Aorta (tissue), 5 donors: ENCODE measurements around the gene AHRR. TPM values are rescaled to one million over a fixed set of nuclear protein-coding genes. Genes with fewer than 3 reads are reported as not detected.

ENCODE experiments used
- ATAC-seq: fragments of 200-7000 bp; cut with Tn5 transposase; one replicate; pipeline ENCODE4 v1.9.1; 2022; ENCODE audit warnings: moderate library complexity; ENCODE audit not compliant: low FRiP score
- DNase-seq, 2 donors: peaks; one replicate each; pipeline ENCODE4 v3.0.0-alpha.2; 2020
- H3K27ac ChIP-seq, 2 donors: one replicate each; pipeline ENCODE4 v1.5.1; 2013; ENCODE audit warnings: low read length in 2 of 2, mild to moderate bottlenecking in 2 of 2, moderate library complexity in 2 of 2, control low read depth in 1 of 2, inconsistent platforms in 1 of 2, low read depth in 1 of 2
- H3K27me3 ChIP-seq, 2 donors: one replicate each; pipeline ENCODE4 v1.6.1; 2013; ENCODE audit warnings: control low read depth in 1 of 2, low read length in 1 of 2, mild to moderate bottlenecking in 1 of 2, moderate library complexity in 1 of 2; ENCODE audit not compliant: insufficient read depth in 2 of 2, control insufficient read depth in 1 of 2
- H3K36me3 ChIP-seq, 2 donors: one replicate each; pipeline ENCODE4 v1.6.1; 2013; ENCODE audit warnings: control low read depth in 1 of 2, low read length in 1 of 2, mild to moderate bottlenecking in 1 of 2; ENCODE audit not compliant: insufficient read depth in 2 of 2, control insufficient read depth in 1 of 2
- H3K4me1 ChIP-seq, 2 donors: one replicate each; pipeline ENCODE4 v1.6.1; 2013; ENCODE audit warnings: low read length in 2 of 2, control low read depth in 1 of 2, mild to moderate bottlenecking in 1 of 2, moderate library complexity in 1 of 2; ENCODE audit not compliant: insufficient read depth in 2 of 2, control insufficient read depth in 1 of 2
- H3K4me3 ChIP-seq, 2 donors: one replicate each; pipeline ENCODE4 v1.5.1; 2013; ENCODE audit warnings: low read length in 2 of 2, control low read depth in 1 of 2, mild to moderate bottlenecking in 1 of 2
- H3K9me3 ChIP-seq: one replicate; pipeline ENCODE4 v1.6.1; 2013; ENCODE audit warnings: mild to moderate bottlenecking, low read length; ENCODE audit not compliant: control insufficient read depth
- WGBS, 2 donors: extraction: QIAGEN DNeasy Blood & Tissue Kit; methylation state at CpG; one replicate each; pipeline ENCODE4 v1.1.7; 2013; 5-methylcytosine and 5-hydroxymethylcytosine counted together
- intact Hi-C, 2 donors: fragments of 100-400 bp; cut with DNase I; formaldehyde crosslinking; loops; one replicate each; pipeline versions ENCODE4 v1.14.2 to v1.15.0; 2022
- polyA plus RNA-seq, 2 donors: library from polyadenylated mRNA; stranded (reverse); fragments of 200-250 nt; gene quantifications; one replicate each; pipeline ENCODE4 v1.2.3, GENCODE V29; 2013
- total RNA-seq, 2 donors: library from RNA; stranded (reverse); fragmentation: NEBNext Ultra II Directional; extraction: Animal tissue kit (Norgen Biotek cat#: 25700); gene quantifications; one replicate each; pipeline ENCODE4 v1.2.1, GENCODE V29; 2021
- donor health status: healthy with polysubstance abuse.
- donor health status: Bipolar disorder and iron deficiency.
- donor health status: DM: no; HTN: no; CAD: no.
- donor health status: DM: no; HTN: no; CAD: no.
- donor health status: DM: yes; HTN: yes; CAD: no.

Gene AHRR
- total and polyA plus RNA-seq, 4 donors: 0.13 to 3.8 (median 1.7) TPM

DNA sequence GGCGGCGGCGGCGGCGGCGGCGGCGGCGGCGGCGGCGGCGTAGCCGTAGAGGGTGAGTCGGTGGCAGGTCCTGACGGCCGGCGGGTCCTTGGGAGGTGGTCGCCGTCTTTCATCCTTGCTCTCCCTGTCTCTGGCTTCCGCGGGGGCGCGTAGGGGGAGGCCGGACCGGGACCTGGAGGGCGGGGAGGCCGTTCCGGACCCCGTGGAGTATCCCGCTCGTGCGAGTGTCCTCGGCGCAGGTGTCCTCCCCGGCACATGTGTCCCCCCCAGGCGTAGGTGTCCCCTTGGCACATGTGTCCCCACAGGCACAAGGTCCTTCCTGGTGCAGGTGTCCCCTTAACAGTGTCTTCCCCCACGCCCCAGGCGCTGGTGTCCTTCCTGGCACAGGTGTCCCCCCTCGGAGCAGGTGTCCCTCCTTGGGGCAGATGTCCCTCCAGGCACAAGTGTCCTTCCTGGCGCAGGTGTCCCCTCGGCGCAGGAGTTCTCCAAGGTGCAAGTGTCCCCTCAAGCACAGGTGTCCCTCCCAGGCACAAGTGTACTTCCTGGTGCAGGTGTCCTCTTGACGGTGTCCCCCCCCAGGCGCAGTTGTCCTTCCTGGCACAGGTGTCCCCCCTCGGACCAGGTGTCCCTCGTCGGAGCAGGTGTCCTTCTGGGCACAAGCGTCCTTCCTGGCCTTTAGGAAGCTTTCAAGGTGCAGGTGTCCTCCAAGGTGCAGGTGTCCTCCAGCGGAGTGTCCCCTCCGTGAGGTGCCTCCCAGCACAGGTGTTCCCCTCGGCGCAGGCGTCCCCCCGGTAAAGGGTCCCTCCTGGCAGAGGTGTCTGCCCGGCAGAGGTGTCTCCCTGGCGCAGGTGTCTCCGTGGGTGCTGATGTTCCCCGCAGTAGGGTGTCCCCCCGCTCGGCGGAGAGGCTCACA, 122.0 kb downstream of the AHRR start:
- DNase-seq (peak in 1 of 2 donors; percentile 70), ATAC-seq (peak; percentile 5)

DNA sequence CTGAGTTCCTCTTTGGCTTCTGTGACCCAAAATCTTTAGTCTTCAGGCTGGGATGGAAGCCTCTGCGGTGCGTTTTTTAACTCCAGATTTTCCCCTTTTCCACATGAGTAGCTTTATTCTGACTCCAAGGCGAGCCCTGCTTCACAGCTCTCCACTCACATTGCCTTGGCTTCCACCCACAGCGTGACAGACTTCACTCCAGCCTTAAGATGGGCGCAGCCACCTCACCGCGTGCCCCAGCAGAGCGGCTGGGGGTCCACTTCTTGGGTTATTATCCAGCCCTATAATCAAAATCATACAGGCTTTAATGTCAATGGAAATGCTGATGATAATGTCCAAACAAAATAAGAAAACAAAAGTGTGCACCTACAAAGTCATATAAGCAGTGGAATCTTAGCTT, 122.7 kb downstream of the AHRR start:
- Histone ChIP-seq H3K36me3 (peaks cover 0 to 8% of the 10 kb centered on the region in 2 donors), H3K9me3 (no peaks in the 10 kb centered on the region), H3K4me3 (peak overlapping the region in 1 of 2 donors; percentile 71), H3K27me3 (no peaks in the 10 kb centered on the region), H3K27ac (no peak overlapping the region), H3K4me1 (no peaks in the 10 kb centered on the region)
- DNase-seq: peak; percentile 4 to 9
- intact Hi-C loops: loop anchor here in 1 of 2 donors (5.0 to 10.0 kb wide), 3 partner anchors 171 to 451 kb away; partner anchors contain the start of genes BRD9, CEP72, PDCD6 and TRIP13
- WGBS, 2 donors: 78 to 89% methylated on average over 8 of the region's 8 CpGs
- ATAC-seq: no peak

More for the DNA sequence above, 122.0 kb downstream of the AHRR start:
- intact Hi-C loops: loop anchor here in 1 of 2 donors (5.0 to 10.0 kb wide), 3 partner anchors 171 to 451 kb away; partner anchors contain the start of genes BRD9, CEP72, PDCD6 and TRIP13
- WGBS, 2 donors: 16 to 19% methylated on average over 44 to 62 of the region's 62 CpGs
- Histone ChIP-seq H3K9me3 (no peaks in the 10 kb centered on the region), H3K4me1 (no peaks in the 10 kb centered on the region), H3K36me3 (peaks cover 0 to 8% of the 10 kb centered on the region in 2 donors), H3K27me3 (no peaks in the 10 kb centered on the region), H3K27ac (peak overlapping the region in 1 of 2 donors; percentile 19), H3K4me3 (peak overlapping the region; percentile 59 to 71)

DNA sequence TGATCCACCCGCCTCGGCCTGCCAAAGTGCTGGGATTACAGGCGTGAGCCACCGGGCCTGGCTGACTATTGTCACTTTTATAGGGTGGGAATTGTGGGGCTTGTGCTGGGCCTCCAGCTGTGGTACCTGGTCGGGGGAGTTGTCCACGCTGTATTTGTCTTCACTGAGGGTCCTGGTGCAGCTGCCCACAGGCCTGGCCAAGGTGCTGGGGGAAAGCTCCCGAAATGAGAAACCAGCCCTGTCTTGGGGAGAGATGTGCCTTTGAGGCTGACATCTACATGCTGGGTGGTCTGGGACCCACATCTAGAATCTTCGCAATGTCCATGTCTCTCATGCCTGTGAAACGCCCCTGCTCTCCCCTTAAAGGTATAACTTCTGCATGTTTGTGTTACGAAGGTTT, 124.1 kb downstream of the AHRR start:
- DNase-seq: peak; percentile 34 to 38

DNA sequence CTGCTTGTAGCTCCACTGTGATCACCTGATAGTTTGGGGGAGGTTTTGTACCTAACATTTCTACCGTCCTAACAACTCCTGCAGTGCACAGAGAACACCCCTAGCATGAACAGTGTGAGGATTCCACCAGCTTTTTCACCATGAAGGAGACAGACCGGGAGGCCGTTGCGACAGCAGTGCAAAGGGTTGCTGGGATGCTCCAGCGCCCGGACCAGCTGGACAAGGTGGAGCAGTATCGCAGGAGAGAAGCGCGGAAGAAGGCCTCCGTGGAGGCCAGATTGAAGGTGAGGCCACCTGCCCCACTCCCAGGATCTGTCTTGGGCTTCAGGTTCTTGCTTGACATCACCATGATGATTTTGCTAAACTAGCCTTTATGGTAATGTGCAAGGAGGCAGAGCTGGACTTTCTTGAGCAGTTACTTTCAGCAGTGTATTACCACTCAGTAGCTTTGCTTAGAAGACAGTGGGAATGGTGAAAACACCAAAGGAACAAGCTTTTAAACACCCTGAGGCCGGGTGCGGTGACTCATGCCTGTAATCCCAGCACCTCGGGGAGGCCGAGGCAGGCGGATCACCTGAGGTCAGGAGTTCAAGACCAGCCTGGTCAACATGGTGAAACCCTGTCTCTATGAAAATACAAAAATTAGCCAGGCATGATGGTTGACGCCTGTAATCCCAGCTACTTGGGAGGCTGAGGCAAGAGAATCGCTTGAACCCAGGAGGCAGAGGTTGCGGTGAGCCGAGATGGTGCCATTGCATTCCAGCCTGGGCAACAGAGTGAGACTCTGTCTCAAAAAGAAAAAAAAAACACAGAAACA, 124.8 kb downstream of the AHRR start:
- WGBS, 2 donors: 88 to 89% methylated on average over 19 of the region's 19 CpGs
- no peaks in the 10 kb centered on the region for H3K9me3 ChIP-seq

More for the DNA sequence above, 124.1 kb downstream of the AHRR start:
- Histone ChIP-seq H3K27ac (no peak overlapping the region), H3K4me3 (no peak overlapping the region), H3K9me3 (no peaks in the 10 kb centered on the region), H3K4me1 (no peaks in the 10 kb centered on the region), H3K36me3 (peaks cover 0 to 8% of the 10 kb centered on the region in 2 donors), H3K27me3 (no peaks in the 10 kb centered on the region)
- 91 to 92% methylated on average over 10 of the region's 10 CpGs for WGBS, 2 donors
- intact Hi-C loops: loop anchor here in 1 of 2 donors (10.0 kb wide), 2 partner anchors 169 to 449 kb away; partner anchors contain the start of genes BRD9, CEP72 and TRIP13
- no peak for ATAC-seq

DNA sequence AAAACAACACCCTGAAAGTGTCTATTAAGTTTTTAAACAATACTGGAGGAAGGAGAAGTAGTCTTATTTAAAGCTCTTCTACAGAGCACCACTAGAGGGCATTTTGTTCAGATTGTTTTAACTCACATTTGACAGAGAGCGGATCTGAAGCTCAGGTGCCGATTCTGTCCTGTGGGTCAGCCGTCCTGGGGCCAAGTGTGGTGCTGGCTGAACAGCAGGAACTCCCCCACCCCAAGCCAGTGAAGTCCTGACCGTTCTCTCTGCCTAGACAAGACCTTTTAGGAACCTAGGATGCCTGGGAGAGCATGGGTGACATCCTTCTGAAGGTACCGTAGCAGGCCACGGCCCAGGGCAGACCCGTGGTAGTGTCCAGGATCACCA, 125.4 kb downstream of the AHRR start:
- intact Hi-C loops: loop anchor here in 1 of 2 donors (10.0 kb wide), 2 partner anchors 168 to 448 kb away; partner anchors contain the start of genes BRD9, CEP72 and TRIP13
- no peaks in the 10 kb centered on the region for H3K4me1 ChIP-seq

More for the DNA sequence above, 124.8 kb downstream of the AHRR start:
- intact Hi-C loops: loop anchor here in 1 of 2 donors (10.0 kb wide), 2 partner anchors 169 to 449 kb away; partner anchors contain the start of genes BRD9, CEP72 and TRIP13
- DNase-seq (peak in 1 of 2 donors; percentile 53), ATAC-seq (no peak)
- H3K27ac ChIP-seq: no peak overlapping the region
- H3K36me3 ChIP-seq: peaks cover 0 to 8% of the 10 kb centered on the region in 2 donors
- no peaks in the 10 kb centered on the region for H3K4me1 ChIP-seq
- H3K27me3 ChIP-seq: no peaks in the 10 kb centered on the region
- no peak overlapping the region for H3K4me3 ChIP-seq

DNA sequence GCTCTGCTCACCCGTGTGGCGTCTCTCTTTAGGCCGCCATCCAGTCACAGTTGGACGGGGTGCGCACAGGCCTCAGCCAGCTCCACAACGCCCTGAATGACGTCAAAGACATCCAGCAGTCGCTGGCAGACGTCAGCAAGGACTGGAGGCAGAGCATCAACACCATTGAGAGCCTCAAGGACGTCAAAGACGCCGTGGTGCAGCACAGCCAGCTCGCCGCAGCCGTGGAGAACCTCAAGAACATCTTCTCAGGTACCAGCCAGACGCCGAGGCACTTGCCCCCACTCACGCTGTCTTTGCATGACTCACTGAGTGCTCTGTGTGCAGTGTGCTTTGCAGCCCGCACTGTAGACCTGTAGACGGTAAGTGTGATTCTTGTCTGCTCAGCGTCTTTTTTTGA, 126.0 kb downstream of the AHRR start:
- Histone ChIP-seq H3K27me3 (no peaks in the 10 kb centered on the region), H3K27ac (no peak overlapping the region), H3K4me3 (no peak overlapping the region), H3K9me3 (no peaks in the 10 kb centered on the region), H3K36me3 (peaks cover 0 to 8% of the 10 kb centered on the region in 2 donors), H3K4me1 (no peaks in the 10 kb centered on the region)
- intact Hi-C loops: loop anchor here in 1 of 2 donors (10.0 kb wide), 2 partner anchors 167 to 447 kb away; partner anchors contain the start of genes BRD9, CEP72 and TRIP13
- WGBS, 2 donors: 94% methylated on average over 21 of the region's 21 CpGs
- peak; percentile 35 to 67 for DNase-seq
- ATAC-seq: no peak

More for the DNA sequence above, 125.4 kb downstream of the AHRR start:
- Histone ChIP-seq H3K36me3 (peaks cover 0 to 8% of the 10 kb centered on the region in 2 donors), H3K27me3 (no peaks in the 10 kb centered on the region), H3K4me3 (no peak overlapping the region), H3K9me3 (no peaks in the 10 kb centered on the region), H3K27ac (no peak overlapping the region)
- WGBS, 2 donors: 52 to 55% methylated on average over 7 of the region's 7 CpGs
- DNase-seq (peak; percentile 23 to 51), ATAC-seq (no peak)

DNA sequence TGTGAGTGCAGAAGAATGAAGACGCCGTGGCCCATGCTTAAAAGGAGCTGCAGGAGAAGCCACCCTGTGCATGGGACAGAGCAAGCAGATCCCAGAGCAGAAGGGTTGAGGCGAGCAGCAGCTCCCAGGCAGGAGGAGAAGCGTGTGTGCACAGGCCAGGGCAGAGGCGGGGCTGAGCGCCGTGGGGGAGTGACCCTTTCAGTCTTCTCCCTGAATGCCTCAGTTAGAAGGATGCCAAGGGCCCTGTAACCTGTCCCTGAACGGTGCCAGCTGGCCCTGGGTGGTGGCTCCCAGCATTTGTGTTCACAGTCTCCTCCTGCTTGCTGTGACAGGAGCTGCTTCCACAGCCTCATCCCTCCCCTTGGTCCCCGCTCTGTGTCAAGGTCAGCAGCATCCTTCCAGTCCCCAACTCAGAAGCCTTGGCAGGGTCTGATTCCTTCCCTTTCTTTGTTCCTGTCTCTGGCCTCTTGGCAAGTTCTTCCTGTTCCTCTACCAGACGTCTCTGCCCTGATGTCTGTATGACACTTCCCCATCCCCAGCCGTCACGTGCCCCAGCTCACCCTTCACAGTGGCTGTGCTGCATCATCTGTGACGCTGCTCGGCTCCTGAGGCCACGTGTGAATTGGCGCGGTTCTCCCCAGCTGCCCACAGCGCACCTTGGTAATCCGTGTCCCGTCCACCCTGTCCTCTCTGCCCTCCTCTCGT, 126.7 kb downstream of the AHRR start:
- Histone ChIP-seq H3K36me3 (peaks cover 0 to 8% of the 10 kb centered on the region in 2 donors), H3K27me3 (no peaks in the 10 kb centered on the region), H3K4me1 (no peaks in the 10 kb centered on the region), H3K9me3 (no peaks in the 10 kb centered on the region), H3K27ac (no peak overlapping the region), H3K4me3 (no peak overlapping the region)
- WGBS, 2 donors: 89 to 90% methylated on average over 21 of the region's 21 CpGs
- DNase-seq (peak; percentile 79 to 92), ATAC-seq (peak; percentile 58)
- intact Hi-C loops: loop anchor here in 1 of 2 donors (10.0 kb wide), 2 partner anchors 167 to 447 kb away; partner anchors contain the start of genes BRD9, CEP72 and TRIP13
